Limb (tissue), 2 donors: ENCODE measurements around the gene RNH1.
"Not testable (repeated sequence)": the region's sequence is repeated elsewhere in the genome, so short reads cannot be mapped to it uniquely, and the experiment has no call there.

Experiments
- DNase-seq, 2 donors: peaks; one replicate each; pipeline ENCODE4 v3.0.0-alpha.2; 2016; ENCODE audit errors: extremely low spot score in 2 of 2

The RNH1 gene

GRCh38 chr11:477052-477715, 29.9 kb downstream of the RNH1 start:
- DNase-seq: peak in 1 of 2 donors; percentile 29

DNA sequence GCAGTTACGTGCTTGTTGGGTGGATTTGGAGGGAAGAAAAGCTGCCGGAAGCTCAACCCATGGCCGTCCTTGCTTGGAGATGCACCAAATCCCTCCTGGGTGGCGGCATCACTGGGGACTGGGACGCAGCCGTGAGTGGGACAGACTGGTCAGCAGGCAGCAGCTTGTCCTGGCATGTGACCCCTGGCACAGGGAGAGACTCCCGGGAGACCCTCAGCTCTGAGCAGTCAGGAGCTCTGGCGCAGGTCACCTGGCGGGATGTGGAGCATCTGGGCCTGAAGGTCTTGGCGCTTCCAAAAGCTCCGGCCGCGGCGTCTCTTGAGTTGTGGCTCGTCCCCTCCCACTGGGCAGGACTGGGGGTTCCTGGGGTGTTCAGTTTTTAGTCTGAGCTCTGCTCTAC, 30.6 kb downstream of the RNH1 start:
- no peak for DNase-seq

DNA sequence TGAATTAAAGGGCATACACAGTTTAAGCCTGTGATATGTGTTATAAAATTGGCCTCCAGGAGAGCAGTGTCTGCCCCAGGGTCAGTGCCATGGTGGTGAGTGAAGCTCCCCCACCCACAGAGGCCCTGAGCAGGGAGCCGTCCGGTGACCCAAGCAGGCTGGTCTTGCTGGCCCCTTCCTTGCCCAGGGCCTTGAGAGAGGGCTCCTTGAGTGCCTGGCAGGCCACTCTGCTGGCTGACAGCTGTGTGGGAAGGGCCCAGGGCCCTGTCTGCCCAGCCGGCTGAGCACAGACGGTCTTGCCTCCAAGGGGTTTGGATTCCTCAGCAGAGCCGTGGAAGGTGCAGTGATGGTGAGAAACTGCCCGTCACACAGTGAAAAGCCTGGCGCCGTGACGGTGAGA, 31.1 kb downstream of the RNH1 start:
- DNase-seq: no peak

- no peak for DNase-seq
Observed at GRCh38 chr11:474914-475506, 32.0 kb downstream of the RNH1 start.

DNA sequence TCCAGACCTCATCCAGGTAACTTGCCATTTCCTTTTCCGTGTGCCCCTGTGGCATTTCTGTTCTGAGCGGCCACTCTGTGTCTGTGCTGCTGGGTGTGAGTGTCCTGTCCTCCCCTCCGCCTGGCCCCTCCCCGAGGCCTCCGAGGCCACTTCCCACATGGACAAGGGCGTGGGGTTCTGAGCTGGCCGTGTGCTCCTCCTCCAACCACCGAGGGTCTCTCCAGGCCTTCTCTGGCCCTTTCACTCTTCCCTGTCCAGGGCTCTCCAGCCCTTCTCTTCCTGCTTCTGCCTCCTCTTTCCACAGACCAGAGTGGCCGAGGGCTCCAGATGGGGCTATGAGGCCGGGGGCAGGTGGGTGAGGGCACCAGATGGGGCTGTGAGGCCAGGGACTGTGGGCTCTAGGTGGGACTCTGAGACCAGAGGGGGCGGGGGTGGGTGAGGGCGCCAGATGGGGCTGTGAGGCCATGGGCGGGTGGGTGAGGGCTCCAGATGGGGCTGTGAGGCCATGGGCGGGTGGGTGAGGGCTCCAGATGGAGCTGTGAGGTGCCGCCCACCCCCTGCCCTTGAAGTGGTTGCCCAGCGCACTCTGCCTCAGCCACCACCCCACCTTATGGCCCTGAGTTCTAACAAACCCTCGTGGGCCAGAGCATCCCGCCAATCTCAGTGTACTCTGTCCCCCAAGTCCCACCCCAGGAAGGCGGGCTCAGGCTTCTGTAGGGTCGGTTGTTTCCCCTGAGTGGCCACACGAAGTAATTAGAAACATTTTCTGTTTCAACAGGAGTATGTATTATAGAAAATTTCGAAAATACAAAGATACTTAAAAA, 32.9 kb downstream of the RNH1 start:
- DNase-seq: no peak

- DNase-seq: peak in 1 of 2 donors; percentile 24
Observed at GRCh38 chr11:473415-473814, 33.6 kb downstream of the RNH1 start.

- DNase-seq: no peak
Observed at GRCh38 chr11:472816-473215, 34.2 kb downstream of the RNH1 start.

DNA sequence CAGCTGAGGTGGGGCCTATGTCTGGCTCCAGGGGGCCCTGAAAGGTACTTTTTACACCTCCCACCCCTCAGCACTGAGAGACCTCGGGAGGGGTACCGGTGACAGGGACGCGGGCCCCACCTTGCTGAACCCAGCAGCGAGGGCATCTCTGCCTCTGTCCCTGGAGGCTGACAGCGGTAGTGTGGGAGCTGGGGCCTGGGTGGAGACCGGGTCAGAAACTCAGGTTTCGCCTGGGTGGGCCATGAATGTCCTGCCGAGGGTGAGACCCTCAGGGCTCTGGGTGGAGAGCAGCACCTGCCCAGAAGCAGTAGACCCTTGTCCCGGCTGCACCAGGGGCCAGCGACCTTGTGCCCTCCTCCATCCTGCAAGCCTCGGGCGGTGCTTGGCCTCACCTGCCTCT, 34.8 kb downstream of the RNH1 start:
- peak in 1 of 2 donors; percentile 23 for DNase-seq

DNA sequence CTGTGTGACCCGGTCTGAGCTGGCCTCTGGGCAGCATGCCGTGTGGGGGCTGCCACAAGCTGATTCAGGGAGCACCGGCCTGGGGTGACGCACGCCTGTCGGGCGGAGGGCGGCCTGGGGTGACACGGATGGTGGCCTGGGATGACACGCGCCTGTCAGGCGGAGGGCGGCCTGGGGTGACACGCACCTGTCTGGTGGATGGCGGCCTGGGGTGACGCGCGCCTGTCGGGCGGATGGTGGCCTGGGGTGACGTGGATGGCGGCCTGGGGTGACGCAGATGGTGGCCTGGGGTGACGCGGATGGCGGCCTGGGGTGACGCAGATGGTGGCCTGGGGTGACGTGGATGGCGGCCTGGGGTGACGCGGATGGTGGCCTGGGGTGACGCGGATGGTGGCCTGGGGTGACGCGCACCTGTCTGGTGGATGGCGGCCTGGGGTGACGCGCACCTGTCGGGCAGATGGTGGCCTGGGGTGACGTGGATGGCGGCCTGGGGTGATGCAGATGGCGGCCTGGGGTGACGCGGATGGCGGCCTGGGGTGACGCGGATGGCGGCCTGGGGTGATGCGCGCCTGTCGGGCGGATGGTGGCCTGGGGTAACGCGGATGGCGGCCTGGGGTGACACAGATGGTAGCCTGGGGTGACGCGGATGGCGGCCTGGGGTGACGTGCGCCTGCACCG, 35.4 kb downstream of the RNH1 start:
- peak in 1 of 2 donors; percentile 23 for DNase-seq

DNA sequence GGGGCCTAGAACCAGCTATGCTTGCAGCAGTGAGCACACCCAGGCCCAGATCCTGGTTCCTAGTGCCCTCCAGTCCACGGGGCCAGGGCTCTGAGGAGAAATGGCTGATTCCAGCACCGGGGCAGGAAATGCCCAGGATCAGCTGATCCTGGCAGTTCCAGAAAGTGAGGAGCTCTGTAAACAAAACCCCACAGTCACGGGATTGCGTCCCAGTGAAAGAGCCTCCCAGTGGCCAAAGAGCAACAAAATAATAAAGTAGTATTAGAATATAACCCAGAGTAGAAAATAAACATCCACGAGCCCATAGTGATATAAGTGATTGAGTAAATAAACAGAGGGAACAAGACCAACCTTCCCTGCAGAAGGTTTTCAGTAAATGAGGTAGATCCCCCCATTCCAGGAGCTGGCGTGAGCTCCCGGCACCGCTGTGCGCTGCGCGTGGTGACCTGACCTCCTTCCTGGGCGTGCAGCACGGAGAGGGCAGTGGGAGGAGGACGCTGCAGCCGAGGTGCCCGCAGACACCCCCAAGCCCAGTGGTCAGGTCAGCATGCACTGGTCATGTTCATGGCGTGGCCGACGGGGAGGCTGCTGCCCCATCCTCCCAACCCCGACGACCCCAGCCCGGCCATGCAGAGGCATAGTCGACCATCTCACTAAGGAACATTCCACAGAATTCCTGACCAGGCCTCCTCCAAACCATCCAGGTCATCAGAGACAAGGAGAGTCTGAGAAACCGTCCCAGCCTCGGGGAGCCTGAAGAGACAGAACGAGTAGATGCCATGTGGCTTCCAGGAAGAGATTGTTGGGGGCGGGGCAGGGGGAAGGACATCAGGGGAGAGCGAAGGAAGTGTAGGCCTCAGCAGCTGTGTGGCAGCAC, 37.1 kb downstream of the RNH1 start:
- DNase-seq: peak in 1 of 2 donors; percentile 39

DNA sequence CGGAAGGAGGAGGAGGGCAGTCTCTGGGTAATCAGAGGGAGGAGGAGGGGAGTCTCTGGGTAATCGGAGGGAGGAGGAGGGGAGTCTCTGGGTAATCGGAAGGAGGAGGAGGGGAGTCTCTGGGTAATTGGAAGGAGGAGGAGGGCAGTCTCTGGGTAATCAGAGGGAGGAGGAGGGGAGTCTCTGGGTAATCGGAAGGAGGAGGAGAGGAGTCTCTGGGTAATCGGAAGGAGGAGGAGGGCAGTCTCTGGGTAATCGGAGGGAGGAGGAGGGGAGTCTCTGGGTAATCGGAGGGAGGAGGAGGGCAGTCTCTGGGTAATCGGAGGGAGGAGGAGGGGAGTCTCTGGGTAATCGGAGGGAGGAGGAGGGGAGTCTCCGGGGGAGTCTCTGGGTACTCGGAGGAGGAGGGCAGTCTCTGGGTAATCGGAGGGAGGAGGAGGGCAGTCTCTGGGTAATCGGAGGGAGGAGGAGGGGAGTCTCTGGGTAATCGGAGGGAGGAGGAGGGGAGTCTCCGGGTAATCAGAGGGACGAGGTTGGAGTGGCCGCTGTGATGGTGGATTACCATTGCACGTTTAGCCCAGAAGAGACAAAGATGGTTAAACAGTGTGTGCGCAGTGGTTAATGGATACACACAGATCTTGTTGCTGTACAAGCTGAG, 37.9 kb downstream of the RNH1 start:
- not testable (repeated sequence) for DNase-seq

- DNase-seq: peak in 1 of 2 donors; percentile 21
Observed at GRCh38 chr11:468493-468892, 38.5 kb downstream of the RNH1 start.

GRCh38 chr11:468036-468435, 39.0 kb downstream of the RNH1 start:
- no peak for DNase-seq

- DNase-seq: no peak
Observed at GRCh38 chr11:465896-466530, 41.0 kb downstream of the RNH1 start.

GRCh38 chr11:464316-464715, 42.7 kb downstream of the RNH1 start:
- no peak for DNase-seq

DNA sequence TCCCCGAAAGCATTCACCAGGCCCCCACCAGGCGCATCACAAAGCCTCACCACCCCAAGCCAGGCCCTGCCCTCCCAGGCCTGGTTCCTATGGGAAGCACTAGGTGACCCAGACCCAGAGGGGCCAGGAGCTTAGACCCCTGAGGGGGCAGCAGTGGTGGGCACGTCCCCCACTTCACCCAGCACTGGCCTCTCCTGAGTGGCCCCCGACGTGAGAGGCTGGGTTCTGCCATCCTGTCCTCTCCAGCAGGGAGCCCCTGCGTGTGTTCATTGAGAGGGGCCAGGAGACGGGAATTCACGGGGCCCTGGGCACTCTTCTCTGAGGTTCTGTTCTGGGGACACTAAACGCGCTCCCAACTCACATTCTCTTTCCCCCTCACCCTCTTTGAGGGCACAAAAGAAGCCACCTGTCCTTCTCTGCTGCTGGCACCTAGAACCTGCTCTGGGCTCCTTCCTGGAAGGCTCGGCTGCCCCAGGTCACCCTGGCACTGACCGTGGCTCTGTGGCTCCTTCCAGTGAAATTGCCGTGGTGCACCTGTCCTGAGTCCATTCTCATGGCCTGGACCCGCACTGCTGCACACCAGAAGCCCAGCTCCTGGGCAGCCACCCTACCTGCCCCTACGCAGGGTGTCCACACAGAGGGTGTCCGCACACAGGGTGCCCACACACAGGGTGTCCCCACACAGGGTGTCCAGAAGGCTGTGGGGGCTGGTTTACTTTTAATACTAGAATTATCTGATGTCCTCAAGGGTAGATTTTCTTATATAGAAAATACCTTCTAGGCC, 44.7 kb downstream of the RNH1 start:
- DNase-seq: no peak

DNA sequence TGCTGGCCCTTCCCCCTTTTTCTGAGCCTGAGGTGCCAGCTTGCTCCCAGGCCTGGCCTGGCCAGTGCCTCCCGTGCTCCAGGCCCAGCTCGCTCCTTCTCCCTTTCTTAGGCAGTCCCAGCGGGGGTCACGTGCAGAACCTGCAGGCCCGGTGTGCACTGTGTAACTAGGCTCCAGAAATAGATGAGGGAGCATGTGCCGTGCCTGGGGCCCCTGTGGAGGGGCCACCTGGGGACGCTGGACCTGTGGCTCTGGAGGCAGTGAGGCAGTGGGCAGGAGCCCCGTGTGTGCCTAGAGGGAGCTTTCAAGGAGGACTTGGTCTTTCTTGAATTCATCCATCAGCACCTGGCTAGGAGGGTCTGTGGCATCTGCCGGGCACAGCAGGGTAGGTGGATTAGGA, 45.4 kb downstream of the RNH1 start:
- DNase-seq: no peak

DNA sequence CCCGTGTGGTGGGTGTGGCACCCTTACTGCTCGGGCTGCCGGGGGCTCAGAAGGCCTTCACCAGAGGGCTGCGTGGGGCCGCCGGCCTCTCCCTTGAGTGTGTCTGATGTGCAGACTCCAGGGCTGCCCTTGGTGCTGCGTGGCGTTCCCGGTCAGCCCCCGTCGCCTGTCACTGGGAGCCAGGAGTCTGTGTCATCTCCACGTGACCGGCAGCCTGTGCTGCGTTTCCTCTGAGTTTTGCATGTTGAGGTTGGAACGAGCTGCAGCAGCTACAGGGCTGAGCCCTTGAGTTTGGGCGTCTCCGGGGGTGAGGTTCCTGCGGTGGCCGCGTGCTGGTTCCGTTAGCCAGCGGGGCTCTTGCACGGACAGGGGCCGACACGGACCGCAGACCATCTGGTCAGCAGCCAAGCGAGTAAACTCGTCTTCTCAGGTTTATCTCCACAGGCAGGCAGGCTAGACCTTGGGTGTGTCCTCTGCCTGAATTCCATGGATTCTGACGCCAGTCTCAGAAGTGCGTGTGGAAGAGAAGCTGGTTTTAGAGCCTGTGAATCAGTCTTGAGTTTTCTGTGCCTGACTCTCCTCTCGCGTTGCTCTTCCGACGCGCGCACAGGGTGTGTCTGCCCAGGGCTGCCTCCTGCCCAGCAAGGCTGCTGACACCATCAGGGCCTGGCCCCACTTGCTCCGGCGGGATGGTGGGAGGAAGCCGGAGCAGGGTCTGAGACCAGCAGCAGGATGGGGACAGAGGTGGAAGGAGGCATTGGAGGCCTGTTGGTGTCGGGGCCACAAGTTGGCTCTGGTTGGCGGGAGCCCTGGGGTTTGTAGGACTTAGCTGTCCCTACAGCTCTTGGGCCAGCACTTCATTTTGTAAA, 46.5 kb downstream of the RNH1 start:
- no peak for DNase-seq
